Stimulated activated CD4-positive, alpha-beta T cell treated with anti-CD3 and anti-CD28 coated beads, Interleukin-4, amount 100 ng/mL, for 1 hour (primary cell): ENCODE measurements around the gene WDR37.
A peak's percentile ranks its signal among the peaks of the same experiment; 100 is the strongest.

Source experiments
- DNase-seq: peaks from one replicate; pipeline ENCODE4 v3.0.0-alpha.2; 2020

Gene WDR37

GRCh38 chr10:1078668-1079067 is 22.5 kb downstream of the WDR37 start:
- DNase-seq: no peak

- DNase-seq: no peak
These were observed 27.4 kb downstream of the WDR37 start for GRCh38 chr10:1083581-1083980.

GRCh38 chr10:1084011-1084950 is 28.1 kb downstream of the WDR37 start:
- DNase-seq: no peak

- no peak for DNase-seq
These were observed 29.1 kb downstream of the WDR37 start for GRCh38 chr10:1085258-1085657.

GRCh38 chr10:1086787-1087186 is 30.6 kb downstream of the WDR37 start:
- no peak for DNase-seq

GRCh38 chr10:1089017-1089689 is 33.0 kb downstream of the WDR37 start:
- no peak for DNase-seq

GRCh38 chr10:1090696-1091095 is 34.5 kb downstream of the WDR37 start:
- no peak for DNase-seq

GRCh38 chr10:1093696-1094095 is 37.5 kb downstream of the WDR37 start:
- no peak for DNase-seq

GRCh38 chr10:1094112-1095057 is 38.2 kb downstream of the WDR37 start:
- peak; percentile 57 for DNase-seq

GRCh38 chr10:1095498-1095897 is 39.3 kb downstream of the WDR37 start:
- DNase-seq: no peak

GRCh38 chr10:1096287-1096889 is 40.2 kb downstream of the WDR37 start:
- no peak for DNase-seq

GRCh38 chr10:1097436-1097835 is 41.3 kb downstream of the WDR37 start:
- DNase-seq: no peak

- DNase-seq: no peak
These were observed 44.0 kb downstream of the WDR37 start for GRCh38 chr10:1100143-1100542.

GRCh38 chr10:1100691-1101368 is 44.6 kb downstream of the WDR37 start:
- no peak for DNase-seq

GRCh38 chr10:1101946-1102345 is 45.8 kb downstream of the WDR37 start:
- no peak for DNase-seq

- DNase-seq: peak; percentile 45
These were observed 46.2 kb downstream of the WDR37 start for GRCh38 chr10:1102416-1102815.

- DNase-seq: no peak
These were observed 46.6 kb downstream of the WDR37 start for GRCh38 chr10:1102831-1103230.

- no peak for DNase-seq
These were observed 47.4 kb downstream of the WDR37 start for GRCh38 chr10:1103551-1103950.

GRCh38 chr10:1104971-1105370 is 48.8 kb downstream of the WDR37 start:
- DNase-seq: no peak

GRCh38 chr10:1107004-1107403 is 50.8 kb downstream of the WDR37 start:
- DNase-seq: no peak

GRCh38 chr10:1107679-1108078 is 51.5 kb downstream of the WDR37 start:
- DNase-seq: no peak
